HG02943 (cell line): ENCODE results near the gene OR10W1.

Experiments used
- ATAC-seq: cut with Tn5 transposase; IDR thresholded peaks from one replicate; pipeline ENCODE4 v1.9.1; 2021; ENCODE audit warnings: mild to moderate bottlenecking, low read depth, moderate library complexity; ENCODE audit not compliant: unreplicated experiment

OR10W1 gene, protein sequence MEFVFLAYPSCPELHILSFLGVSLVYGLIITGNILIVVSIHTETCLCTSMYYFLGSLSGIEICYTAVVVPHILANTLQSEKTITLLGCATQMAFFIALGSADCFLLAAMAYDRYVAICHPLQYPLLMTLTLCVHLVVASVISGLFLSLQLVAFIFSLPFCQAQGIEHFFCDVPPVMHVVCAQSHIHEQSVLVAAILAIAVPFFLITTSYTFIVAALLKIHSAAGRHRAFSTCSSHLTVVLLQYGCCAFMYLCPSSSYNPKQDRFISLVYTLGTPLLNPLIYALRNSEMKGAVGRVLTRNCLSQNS

DNA sequence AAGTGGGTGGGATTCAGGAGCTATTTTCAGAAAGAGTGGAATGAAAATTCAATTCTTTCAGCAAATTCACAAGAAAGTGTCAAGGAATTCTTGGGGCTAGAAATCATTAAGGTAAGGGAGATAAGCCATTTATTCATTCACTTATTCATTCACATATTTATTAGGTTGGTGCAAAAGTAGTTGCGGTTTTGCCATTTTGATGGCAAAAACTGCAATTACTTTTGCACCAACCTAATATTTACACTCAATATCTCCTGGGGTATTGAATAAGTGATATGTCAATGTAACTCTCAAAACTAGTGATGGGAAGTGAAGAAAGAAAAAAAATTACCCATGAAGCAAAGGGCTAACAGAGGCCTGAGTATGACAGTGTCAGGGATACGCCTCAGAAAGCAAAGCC lies at the start of gene OR10W1:
Gene OR10W1, minus strand, starts transcription at position 119 of the 400 bp plus-strand sequence. CDS start 402 bp downstream, outside the sequence.
- no peak for ATAC-seq

GRCh38 chr11:58316142-58316541 lies 48.1 kb upstream of the OR10W1 start:
- no peak for ATAC-seq

DNA sequence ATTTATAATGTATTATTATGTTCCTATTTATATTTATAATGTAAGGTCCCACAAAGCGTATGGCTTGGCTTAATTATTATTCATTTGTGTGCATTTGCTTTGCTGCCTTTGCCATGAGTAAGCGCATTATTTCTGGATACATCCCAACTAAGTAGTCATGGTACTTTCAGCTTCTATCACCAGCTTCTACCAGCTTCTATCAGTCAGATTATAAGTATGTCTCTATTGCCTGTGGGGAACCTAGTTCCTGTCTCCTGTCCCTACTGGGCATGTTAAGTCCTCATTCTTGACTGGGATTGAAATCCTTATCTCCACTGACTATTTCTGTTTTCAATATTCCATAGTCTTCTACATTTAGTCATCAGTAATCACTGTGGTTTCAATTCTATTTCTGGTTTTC lies 33.5 kb upstream of the OR10W1 start:
- no peak for ATAC-seq

GRCh38 chr11:58292017-58292416 lies 24.0 kb upstream of the OR10W1 start:
- ATAC-seq = no peak

DNA sequence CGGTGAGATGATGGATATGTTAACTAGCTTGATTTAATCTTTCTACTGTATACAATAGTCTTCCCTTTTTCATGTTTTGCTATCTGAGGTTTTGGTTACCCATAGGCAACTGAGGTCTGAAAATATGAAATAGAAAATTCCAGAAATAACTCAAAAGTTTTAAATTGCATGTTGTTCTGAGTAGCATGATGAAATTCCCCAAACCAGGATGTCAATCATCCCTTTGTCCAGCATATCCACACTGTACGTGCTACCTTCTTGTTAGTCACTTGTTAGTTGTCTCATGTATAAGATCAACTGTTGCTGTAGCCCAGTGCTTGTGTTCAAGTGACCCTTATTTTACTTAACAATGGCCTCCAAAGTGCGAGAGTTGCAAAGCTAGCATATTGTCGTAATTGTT lies 21.2 kb upstream of the OR10W1 start:
- no peak for ATAC-seq

GRCh38 chr11:58286249-58286648 lies 18.2 kb upstream of the OR10W1 start:
- ATAC-seq = peak; percentile 71

DNA sequence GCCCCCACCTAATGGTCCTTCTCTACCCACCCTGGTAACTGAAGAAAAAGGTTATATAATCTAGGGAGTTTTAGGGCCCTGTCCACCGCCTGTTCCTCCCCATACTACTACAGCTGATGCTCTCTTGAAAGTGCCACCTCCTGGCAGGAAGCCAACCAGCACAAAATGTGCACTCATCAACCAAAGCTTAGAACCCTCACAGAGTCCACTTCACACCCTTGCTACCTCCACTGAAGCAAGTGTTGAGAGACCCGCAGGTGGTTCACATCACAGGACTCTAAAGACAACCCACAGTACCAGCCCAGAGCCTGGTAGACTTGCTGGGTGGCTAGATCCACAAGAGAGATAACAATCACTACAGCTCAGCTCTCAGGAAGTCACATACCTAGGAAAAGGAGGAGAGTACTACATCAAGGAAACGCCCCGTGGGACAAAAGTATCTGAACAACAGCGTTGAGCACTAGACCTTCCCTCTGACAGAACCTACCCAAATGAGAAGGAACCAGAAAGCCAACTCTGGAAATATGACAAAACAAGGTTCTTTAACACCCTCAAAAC lies 17.5 kb upstream of the OR10W1 start:
- no peak for ATAC-seq

- ATAC-seq = no peak
Observed at GRCh38 chr11:58276151-58276550, 8.1 kb upstream of the OR10W1 start.

- ATAC-seq = no peak
Observed at GRCh38 chr11:58275002-58275401, 6.9 kb upstream of the OR10W1 start.

DNA sequence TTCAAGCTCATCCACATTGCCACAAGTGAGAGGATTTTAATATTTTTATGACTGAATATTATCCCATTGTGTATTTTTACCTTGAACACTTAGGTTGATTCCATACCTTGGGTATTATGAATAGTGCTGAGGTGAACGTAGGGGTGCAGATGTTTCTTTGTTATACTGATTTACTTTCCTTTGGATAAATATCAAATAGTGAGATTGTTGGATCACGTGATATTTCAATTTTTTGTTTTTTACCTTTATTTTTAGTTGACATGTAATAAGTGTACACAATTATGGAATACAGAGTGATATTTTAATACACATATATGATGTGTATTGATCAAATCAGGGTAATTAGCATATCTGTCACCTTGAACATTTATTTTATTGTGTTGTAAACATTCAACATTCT lies 8.1 kb downstream of the OR10W1 start:
- ATAC-seq = no peak

- ATAC-seq = no peak
Observed at GRCh38 chr11:58254936-58255335, 13.1 kb downstream of the OR10W1 start.

GRCh38 chr11:58243954-58244353 lies 24.1 kb downstream of the OR10W1 start:
- no peak for ATAC-seq

DNA sequence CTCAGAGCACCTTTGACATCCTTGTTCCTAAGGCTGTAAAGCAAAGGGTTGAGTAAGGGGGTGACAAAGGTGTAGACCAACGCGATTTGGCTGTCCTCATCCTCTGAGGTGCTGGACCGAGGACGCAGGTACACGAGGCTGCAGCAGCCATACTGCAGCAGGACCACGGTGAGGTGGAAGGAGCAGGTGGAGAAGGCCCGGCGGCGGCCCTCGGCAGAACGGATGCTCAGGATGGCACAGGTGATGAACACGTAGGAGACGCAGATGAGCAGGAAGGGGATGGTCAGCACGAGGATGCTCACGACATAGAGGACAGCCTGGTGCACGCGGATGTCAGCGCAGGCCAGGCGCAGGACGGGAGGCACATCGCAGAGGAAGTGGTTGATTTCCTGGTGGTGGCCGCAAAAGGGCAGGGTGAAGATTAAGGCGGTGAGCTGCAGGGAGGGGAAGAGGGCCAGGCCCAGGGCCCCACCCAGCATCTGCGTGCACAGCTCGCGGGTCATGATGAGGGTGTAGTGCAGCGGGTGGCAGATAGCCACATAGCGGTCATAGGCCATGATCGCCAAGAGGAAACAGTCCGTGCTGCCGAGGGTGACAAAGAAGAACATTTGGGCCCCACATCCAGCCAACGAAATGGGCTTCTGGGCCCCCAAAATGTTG lies 40.0 kb downstream of the OR10W1 start:
- ATAC-seq = no peak

GRCh38 chr11:58222721-58223120 lies 45.3 kb downstream of the OR10W1 start:
- no peak for ATAC-seq
